T-helper 17 cell (primary cell): ENCODE measurements around the gene SREBF2. TPM values are rescaled to one million over a fixed set of nuclear protein-coding genes. Genes with fewer than 3 reads are reported as not detected.

Experiments
- ATAC-seq: fragments of 150-1000 bp; cut with Tn5 transposase; 2 replicates; pipeline ENCODE4 v1.10.0; 2021; ENCODE audit warnings: mild to moderate bottlenecking, moderate library complexity
- DNase-seq, 3 donors: peaks; one replicate each; pipeline versions ENCODE4 v3.0.0 to v3.0.0-alpha.2; 2020 to 2021
- H3K9me3 ChIP-seq: one replicate; pipeline ENCODE4 v1.7.0; 2013; ENCODE audit warnings: low read length, mild to moderate bottlenecking; ENCODE audit not compliant: control insufficient read depth, poor library complexity, severe bottlenecking
- H3K27ac Mint-ChIP-seq: one replicate; pipeline ENCODE4 v1.8.0; 2022; ENCODE audit warnings: mild to moderate bottlenecking, moderate library complexity, mixed read lengths
- H3K27me3 Mint-ChIP-seq: one replicate; pipeline ENCODE4 v1.8.0; 2022; ENCODE audit warnings: mixed read lengths
- H3K36me3 Mint-ChIP-seq: one replicate; pipeline ENCODE4 v1.8.0; 2022; ENCODE audit warnings: low read depth, mixed read lengths
- H3K4me1 Mint-ChIP-seq: one replicate; pipeline ENCODE4 v1.8.0; 2022; ENCODE audit warnings: mild to moderate bottlenecking, mixed read lengths
- H3K4me3 Mint-ChIP-seq: one replicate; pipeline ENCODE4 v1.8.0; 2022; ENCODE audit warnings: mild to moderate bottlenecking, moderate library complexity, mixed read lengths
- total RNA-seq, 4 donors: library from RNA in 2 of 4; stranded (reverse) in 2 of 4; gene quantifications; one replicate each; pipeline ENCODE4 v1.2.3 and lab custom pipeline; 2022 to 2026

The SREBF2 gene
- total RNA-seq, 2 donors from 2014 or later, result 102 to 106 TPM

- ATAC-seq (no peak), DNase-seq (no peak)
- Mint-ChIP-seq H3K4me3 (no peak overlapping the region), H3K27ac (no peak overlapping the region), H3K27me3 (no peaks in the 10 kb centered on the region), H3K4me1 (peaks cover 6% of the 10 kb centered on the region), H3K36me3 (no peaks in the 10 kb centered on the region)
- H3K9me3 ChIP-seq, result no peaks in the 10 kb centered on the region
Measured at GRCh38 chr22:41952713-41953112, 119.8 kb downstream of the SREBF2 start.

Other genes with a start within 250 kb of the SREBF2 start
- 10 to 100 TPM; 23.1 to 25.3 TPM for gene PMM1, start 243.3 kb upstream of the SREBF2 start, total RNA-seq
- gene DESI1, start 212.1 kb upstream of the SREBF2 start, total RNA-seq, result 10 to 100 TPM; 16.3 to 19.1 TPM
- 100 to 1,000 TPM; 147 to 165 TPM for gene XRCC6, start 211.8 kb upstream of the SREBF2 start, total RNA-seq
- gene SNU13, start 144.2 kb upstream of the SREBF2 start, total RNA-seq, result 100 to 1,000 TPM; 120 to 148 TPM
- 10 to 100 TPM; 53.8 to 60.9 TPM for gene MEI1, start 133.6 kb upstream of the SREBF2 start, total RNA-seq
- gene CCDC134, start 32.4 kb upstream of the SREBF2 start, total RNA-seq, result 10 to 100 TPM; 13.7 to 14.2 TPM
- 1 to 10 TPM in 1 of 2 donors, not detected in 1; 1.6 TPM for gene SHISA8, start 82.0 kb downstream of the SREBF2 start, total RNA-seq
- gene TNFRSF13C, start 93.7 kb downstream of the SREBF2 start, total RNA-seq, result 10 to 100 TPM; 10.2 to 23.9 TPM
- 10 to 100 TPM; 26.9 to 28.3 TPM for gene CENPM, start 114.0 kb downstream of the SREBF2 start, total RNA-seq
- gene SEPTIN3, start 136.3 kb downstream of the SREBF2 start, total RNA-seq, result under 1 TPM in 1 of 2 donors, not detected in 1; 0.42 TPM
- gene WBP2NL, start 165.7 kb downstream of the SREBF2 start, total RNA-seq, result 1 to 10 TPM in 1 of 2 donors, under 1 TPM in 1; 0.91 to 1.7 TPM
- 10 to 100 TPM in 1 of 2 donors, 1 to 10 TPM in 1; 9.1 to 10.6 TPM for gene NAGA, start 237.7 kb downstream of the SREBF2 start, total RNA-seq
- 1 to 10 TPM in 1 of 2 donors, under 1 TPM in 1; 0.90 to 2.1 TPM for gene PHETA2, start 241.1 kb downstream of the SREBF2 start, total RNA-seq
- 10 to 100 TPM; 43.7 to 96.1 TPM for gene SMDT1, start 246.6 kb downstream of the SREBF2 start, total RNA-seq